ENCODE measurements around the gene GNRHR.
"Not testable (repeated sequence)": the region's sequence is repeated elsewhere in the genome, so short reads cannot be mapped to it uniquely, and the experiment has no call there.

Gene GNRHR

DNA sequence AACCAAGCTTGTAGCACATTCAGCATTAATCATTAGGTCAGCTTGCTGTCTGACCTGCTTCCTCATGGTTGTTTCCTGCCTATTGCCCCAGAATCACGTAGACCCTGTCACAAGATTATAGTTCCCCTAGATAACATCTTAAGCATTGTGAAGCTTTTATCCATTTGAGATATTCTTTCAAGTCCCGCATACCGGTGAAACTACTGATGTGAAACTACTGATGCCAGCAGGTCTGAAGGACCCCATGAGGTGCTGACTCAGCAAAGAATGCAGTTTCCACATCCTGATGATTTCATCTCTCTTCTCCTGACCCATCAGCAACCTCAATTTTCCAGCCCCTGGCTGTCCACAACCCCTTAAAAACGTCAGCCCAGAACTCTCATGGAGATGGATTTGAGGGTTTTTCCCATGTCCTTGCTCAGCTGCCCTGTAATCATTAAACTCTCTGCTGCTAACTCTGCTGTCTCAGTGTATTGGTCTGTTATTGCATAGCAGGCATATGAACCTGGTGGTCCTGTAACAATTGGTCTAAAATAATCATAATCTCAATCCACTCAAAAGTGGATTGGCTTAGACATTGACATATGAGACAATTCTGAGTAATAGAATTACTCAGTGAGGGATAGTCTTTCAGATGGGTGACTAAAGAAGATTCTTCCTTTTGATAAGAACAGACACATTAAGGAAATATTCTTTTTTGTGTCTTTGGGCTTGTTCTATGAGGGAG lies 26.9 kb downstream of the GNRHR start:
- no peak for DNase-seq

DNA sequence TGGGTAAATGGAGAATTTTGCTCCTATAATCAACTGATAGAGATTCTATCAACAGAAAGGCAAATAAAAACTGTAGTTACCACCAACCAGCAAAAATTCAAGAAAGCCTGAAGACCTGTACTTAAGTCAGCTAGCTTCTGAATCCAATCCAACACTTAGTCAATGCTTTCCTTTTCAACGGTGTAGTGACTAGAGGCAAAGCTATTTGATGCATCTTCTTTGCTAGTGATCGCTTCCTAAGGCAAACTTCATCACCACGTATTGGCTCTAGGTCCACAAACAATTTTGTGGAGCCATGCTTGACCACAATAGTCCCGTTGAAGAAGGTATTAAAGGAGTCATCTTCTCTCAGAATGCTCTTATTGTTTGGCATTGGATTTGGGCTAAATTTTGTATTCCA lies 28.2 kb downstream of the GNRHR start:
- no peak for DNase-seq

DNA sequence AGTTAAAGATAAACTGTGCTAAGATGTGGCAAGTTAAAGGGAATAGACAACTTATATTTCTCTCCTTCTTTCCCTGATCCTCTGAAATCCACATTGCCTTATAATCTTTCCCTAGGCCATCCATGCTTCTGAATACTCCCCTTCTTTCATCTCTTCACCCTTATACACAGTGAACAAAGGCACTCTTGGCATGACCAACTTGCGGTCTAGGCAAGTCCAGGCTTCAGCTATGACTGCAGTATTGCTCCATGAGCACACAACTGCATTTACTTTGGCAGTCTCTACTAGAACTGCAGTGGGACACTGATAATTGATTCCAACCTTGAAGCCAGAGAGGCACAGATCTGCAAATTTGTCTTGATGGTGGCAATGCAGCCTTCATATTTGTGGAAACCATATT lies 29.1 kb downstream of the GNRHR start:
- no peak for DNase-seq

DNA sequence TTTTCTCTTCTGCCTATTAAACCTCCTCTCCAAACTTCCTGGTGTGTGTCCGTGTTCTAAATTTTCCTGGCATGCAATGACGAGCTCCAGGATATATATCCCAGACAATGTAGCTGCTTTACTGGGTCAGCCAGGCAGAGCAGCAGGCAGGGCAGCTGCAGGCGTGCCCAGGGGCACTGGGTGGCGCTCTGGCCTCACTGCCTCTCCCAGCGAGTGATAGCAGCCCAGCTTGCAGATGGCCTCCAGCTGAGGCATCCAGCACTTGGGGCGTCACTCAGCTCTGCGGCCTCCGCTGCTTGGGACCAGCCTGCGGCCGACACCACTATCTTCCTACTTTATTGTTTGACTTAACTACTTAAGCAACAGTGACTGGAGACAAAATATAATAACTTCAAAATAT lies 30.2 kb downstream of the GNRHR start:
- DNase-seq = no peak

DNA sequence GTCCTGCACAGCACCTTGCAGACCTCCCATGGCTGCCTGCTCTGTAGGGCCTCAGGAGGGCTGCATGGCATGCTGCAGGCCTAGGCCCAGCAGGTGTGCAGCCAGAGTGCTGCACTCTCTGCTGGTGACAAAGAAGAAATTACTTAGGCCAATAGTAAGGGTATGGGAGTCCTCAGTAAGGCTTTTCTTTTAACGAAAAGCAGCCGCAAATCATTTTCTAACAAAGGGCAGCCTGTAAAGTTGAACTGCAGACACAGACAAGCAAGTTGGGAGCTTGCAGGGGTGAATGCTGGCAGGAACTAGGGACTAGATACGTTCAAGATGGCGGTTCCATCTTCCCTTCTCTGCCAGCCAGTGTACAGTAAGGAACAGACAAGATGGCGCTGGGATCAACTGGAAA lies 30.8 kb downstream of the GNRHR start:
- no peak for DNase-seq

DNA sequence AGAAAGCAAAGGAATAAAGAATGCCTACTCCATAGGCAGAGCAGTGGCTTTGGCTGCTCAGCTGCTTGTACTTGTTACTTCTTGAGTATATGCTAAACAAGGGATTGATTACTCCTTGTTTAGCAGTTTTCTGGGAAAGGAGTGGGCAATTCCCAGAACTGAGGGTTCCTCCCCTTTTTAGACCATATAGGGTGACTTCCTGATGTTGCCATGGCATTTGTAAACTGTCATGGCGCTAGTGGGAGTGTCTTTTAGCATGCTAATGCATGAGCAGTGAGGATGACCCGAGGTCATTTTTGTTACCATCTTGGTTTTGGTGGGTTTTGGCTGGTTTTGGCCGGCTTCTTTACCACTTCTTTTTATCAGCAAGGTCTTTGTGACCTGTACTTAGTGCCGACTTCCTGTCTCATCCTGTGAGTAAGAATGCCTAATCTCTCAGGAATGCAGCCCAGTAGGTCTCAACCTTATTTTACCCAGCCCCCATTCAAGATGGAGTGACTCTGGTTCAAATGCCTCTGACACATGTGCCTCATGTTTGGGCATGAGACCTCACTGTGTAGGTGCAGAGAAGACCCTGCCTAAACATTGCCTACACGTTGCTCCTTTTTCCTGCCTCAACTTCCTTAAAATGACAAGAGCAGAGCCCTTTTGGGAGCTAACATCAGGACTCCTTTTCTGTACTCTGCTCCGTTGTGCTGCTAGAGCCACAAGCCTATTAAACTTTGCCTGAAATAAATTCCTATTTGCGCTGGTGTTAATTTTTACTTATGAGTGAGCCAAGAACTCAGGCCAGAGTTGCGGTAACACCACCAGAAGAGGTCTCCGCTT lies 32.2 kb downstream of the GNRHR start:
- DNase-seq = no peak

DNA sequence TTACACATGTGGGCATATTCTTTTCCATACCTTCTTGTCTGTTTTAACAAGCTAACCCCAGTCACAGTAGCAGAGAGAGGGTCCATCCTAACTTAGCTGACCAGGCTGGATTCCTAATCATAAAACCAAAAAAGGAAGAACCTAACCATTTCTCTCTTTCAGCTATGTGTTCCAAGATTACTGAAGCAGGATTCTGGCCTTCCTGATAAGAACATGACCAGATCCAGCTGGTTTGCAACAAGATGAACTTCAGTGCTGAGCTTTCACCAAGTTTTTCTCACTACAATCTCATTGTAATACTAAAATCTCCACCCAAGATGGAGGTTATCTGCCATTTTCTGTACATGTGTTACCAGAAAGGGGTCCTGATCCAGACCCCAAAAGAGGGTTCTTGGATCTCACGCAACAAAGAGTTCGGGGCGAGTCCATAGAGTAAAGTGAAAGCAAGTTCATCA lies 32.8 kb downstream of the GNRHR start:
- no peak for DNase-seq

DNA sequence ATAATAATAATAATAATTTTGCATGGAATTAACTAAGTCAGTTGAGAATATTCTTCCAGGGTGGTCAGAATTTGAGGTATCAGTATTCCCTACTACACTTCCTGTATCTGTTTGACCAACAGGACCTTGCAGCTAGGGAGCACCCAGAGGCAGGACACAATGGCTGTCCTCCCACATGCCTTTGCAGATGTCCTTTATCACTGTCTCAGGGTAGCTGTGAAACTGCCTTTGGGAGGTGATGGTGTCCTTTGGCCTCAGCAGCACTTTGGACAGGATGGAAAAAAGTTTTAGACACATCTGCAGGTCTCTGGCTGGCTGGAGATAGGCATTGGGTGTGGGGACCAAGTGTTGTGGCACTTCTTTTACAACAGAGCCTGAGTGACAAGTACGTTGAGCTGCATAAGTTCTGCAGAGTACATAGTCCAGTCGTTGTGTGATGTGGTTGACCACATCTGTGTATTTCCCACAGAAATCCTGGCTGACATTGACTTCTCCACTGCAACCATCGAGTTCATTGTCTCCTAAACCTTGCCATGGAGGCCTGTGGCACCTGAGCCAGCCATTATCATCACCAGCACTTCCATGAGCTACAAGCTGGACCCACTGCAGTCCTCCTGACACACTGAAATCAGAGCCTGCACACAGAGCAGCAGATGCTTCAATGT lies 34.1 kb downstream of the GNRHR start:
- no peak for DNase-seq

DNA sequence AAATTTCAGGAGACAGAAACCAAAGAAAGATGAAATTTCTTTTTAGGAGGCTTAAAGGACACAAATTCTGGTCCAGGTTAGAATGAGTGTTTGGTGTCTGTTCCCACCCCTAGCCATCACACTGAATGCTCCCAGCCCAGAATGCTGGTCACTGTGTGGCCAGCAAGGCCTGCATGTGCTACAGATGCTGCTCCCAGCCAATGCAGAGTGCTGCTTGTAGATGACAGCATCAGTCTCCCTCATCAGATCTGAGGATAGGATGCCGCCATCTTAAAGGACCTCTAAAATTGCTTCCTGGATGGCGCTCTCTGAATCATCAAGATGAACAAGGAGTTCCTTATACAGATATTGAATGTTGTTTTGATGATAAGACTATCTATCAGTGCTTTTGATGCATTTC lies 35.3 kb downstream of the GNRHR start:
- DNase-seq = no peak

DNA sequence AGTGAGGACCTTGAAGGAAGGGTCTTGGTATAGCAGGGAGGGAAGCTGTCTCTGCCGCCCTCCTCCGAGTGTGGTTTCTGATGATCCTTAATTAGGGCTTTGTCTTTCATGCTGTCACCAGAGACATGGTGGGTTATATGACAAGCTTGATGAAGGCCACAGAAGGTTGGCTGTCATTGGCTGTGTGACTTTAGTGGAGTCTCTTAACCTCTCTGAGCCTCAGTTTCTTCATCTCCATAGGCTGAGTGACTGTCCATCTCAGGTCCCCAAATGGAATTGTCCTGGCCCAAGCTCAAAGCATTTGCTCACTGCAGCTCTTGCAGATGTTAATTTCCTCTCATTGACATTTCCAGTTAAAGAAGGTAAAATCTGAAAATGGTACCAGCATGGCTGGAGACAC lies 36.6 kb downstream of the GNRHR start:
- no peak for DNase-seq

DNA sequence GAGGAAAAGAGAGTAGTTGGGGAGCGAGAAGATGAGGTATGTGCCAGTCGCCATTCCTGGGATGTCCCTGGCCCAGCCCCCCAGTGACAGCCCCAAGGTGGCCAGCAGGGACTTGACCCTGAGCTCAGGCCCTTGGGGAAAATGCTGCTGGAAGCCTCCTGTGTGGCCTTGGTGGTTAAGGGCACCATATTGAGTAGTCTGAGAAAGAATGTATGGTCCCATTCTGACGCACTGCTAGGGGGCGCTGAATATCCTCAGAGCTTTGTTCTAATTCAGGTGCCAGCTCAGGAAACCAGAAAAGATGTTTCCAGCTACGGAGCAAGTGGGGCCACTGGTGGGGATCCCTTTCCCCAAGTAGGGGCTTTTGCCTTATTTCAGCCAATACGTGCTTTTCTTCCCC lies 39.2 kb downstream of the GNRHR start:
- DNase-seq = no peak

DNA sequence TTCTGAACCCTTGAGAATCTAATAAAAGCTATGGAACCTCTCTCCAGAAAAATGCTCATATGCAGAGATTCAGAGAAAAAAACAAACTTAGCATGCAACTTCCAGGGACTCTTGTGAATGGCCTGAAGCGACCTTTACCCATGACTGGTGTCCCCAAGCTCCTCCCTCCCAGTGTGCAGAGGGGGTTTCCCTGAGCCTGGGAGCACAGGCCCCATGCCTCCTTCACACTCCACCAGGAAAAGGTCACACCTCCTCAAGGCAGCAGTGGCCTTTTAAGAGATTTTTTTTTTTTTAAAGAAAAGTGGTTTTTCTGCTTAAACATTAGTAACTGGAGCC lies 40.0 kb downstream of the GNRHR start:
- DNase-seq = no peak

DNA sequence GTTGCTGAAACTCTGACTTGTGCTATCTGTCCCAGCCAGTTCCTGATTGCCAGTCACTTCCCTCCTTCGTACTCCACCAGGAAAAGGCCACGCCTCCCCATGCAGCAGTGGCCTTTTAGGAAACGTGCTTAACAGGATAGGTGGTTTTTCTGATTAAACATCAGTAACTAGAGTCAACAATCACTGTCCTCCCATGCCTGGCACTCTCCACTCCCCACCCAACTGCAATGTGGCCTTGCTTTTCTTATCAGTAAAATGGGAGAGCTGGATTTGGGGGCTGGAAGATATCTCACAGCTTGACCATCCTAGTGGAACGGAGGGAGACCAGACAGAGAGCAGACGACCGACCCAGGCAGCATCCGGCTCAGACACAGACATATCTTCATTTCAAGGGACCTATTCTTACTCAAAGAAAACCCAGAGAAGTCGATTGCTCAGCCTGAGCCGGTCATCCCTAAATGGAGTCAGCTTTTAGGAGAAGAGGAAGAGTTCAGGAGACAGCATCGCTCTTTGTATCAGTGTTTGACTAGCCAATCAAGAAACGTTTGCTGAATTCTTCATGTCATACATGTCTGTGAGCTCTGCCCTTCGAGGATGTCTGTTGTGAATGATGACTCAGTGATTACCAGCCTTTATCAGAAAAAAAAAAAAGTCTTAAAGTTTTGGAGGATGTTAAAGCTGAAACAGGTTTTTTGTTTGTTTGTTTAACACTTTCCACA lies 40.5 kb downstream of the GNRHR start:
- DNase-seq = no peak

DNA sequence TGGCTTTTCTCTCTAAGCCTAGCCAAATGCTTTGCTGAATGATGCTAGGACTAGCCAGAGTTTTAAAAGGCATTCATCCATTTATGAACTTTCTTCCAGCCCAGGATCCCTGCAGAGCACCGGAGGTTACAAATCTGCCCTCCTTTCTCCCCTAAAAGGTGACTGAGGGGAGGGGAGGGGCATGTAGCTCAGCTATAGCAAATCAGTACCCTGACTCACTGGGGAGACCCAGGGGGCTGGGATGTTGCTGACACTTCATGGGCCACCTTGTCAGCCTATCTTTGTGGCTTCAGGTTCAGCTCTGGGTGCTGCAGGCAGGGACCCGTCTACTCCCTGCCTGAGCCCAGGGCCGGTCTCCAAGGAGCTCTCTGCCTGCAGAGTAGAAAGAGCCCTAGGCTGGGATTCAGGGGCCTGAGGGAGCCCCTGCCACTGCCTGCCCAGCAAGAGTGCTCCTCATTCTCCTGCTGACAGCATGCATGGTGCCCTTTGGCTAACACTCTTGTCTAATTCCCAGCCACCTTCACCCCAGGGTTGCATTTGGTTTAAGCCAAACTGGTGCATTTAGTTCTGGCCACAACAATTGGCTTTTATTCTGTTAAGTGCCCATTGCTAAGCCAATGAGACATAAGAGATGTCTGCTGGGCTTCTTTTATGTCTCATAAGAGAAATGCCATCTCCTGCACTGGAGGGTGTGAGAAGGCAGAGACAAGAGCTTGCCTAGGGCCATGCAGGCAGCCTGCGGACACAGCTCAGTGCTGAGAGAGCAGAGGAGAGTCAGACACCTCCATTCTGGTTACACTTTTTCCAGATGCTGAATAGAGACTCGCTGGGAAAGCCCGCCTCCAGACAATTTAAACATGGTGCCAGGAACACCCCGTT lies 41.3 kb downstream of the GNRHR start:
- DNase-seq = no peak

DNA sequence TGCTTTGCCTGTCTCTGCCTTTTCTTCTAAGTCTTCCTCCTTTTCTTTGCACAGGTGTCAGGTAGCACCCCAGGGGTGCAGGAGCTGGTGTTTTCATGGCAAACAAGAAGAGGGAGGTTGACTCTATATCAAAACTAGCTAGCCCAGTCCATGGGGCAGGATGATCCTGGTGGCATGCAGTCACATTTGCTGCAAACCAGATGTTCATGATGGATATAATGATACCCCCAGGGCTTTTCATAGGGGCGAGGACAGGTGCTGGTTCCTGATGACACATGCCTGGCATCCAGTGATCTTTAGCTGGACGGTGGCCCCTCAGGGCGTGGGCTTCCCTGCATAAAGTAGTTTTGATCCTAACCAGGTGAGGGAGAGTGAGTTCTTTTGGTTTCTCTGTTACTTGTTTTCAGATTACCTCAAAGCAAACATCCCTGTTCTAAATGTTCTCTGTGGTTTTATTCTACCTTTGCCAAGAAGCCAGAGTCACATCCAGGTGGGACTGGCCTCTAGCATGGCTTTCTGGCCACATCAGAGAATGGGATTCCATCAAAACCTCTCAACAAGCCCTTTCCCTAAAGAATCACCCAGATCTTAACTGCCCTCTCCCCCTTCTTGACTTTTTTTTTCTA lies 42.1 kb downstream of the GNRHR start:
- DNase-seq = no peak

DNA sequence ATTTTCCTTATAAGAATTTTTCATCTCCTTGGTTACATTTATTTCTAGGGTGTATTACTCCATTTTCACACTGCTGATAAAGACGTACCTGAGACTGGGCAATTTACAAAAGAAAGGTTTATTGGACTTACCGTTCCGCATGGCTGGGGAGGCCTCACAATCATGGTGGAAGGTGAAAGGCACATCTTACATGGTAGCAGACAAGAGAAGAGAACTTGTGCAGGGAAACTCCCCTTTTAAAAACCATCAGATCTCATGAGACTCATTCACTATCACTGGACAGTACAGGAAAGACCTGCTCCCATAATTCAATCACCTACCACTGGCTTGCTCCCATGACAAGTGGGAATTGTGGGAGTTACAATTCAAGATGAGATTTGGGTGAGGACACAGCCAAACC lies 47.5 kb downstream of the GNRHR start:
- not testable (repeated sequence) for DNase-seq

DNA sequence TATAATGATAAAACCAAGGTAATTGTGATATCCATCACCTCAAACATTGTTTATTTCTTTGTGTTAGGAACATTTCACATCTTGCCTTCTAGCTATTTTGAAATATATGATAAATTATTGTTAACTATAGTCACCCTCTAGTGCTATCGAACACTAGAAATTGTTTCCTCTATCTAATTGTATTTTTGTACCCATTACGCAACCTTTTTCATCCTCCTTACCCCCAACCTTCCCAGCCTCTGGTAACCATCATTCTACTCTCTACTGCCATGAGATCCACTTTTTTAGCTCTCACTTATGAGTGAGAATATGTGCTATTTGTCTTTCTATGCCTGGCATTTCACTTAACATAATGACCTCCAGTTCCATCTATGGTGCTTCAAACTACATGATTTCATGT lies 49.3 kb downstream of the GNRHR start:
- DNase-seq = no peak

DNA sequence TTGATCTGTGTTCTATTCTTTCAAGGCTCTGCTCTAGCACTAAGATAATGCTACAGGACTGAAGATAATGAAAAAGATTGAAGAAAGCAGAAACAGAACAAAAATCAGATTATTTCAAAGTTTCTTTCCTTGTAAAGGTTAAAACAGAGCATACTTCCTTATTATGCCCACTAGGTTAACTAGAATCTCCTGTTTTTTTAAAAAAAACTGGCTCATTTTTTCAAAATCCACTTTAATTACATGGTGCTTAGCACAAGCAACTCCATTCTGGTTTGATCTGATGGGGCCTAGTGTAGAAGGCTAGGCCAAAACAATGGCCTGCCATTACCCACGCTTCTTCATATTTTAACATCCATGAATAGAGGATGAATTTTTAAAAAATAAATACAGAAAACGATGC lies 52.0 kb downstream of the GNRHR start:
- DNase-seq = no peak

DNA sequence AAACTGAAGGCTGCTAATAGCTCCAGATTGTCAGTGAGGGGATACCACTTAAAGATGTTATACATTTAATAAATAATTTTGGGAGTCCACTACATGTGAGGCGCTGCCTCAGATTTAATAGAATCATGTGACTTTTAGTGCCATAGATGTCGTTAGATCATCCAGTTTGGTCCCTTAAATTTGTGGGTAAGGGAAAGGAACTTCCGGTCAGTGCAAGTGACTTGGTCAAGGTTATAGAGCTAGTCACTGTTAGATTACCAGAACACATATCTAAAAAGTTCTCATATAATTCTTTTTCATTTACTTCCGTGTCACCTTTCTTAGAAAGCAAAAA lies 52.7 kb downstream of the GNRHR start:
- no peak for DNase-seq

DNA sequence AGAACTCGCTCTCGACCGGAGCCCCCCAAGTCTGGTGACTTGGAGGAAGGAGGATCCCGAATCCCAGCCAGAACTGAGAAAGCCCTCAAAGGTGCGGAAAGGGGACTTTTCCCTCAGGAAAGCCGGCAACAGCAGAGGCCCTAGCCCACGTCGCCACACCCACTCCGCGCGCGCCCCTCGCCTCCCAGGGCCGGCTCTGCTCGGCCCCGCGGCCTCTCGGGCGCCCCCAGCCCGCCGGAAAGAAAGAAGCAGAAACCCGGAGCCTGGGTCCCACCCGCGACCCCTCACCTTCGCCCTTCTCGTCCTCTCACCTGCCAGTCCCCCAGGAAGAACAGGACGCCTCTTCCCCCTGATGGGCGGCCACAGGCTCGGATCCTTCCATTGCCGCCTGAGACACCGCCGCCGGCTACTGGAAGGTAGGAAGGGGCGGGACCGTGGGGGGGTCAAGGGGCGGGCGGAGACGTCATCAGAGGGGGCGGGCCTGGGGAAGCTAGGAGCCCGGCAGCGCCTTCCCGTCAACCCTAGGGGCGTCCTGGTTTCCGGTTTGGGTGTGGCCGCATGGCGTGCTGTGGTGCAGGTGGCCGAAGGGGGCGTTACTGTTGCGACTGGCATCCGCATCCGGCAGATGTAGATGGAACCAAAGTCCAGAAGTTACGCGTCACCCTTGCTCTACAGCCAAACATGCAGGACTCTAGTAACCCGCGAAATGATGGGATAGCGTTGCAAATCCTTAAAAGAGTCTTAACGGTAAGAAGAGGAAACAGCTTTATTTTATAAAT lies 53.3 kb downstream of the GNRHR start, which contains the start of gene UBA6:
Gene UBA6, minus strand, starts transcription at position 418 of the 779 bp plus-strand sequence. Its CDS starts 36 bp downstream, at position 382.
- DNase-seq = peak; percentile 94

DNA sequence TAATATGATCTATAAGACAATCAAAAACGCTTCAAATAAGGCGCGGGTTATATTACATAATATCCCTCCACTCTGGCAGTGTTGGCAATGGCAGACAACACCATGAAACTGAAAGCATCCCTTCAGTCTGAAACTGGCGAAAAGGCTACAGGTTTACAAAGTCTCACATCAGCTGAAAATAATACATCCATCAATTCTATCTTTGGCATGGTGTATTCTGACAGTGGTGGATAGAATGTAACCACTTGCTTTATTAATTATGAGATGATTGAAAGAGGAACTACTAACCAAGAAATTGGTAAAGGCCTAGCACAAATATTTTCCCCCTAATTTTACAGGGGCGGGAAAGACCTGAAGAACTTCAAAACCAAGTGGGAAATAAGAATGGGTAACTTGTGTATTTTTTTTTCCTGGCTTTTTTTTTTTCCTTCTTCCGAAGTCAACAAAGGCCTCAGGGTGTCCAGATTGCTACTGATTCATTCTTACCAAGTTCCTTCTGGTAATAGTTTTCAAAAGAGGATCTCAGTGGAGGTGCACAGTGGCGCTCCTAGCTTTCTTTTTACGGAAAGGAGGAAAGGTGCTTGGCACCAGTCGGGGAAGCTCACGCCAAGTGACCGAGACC lies 54.0 kb downstream of the GNRHR start:
- DNase-seq = no peak
